GM23338 (cell line): ENCODE data around the gene CA6. TPM values are rescaled to one million over a fixed set of nuclear protein-coding genes. Genes with fewer than 3 reads are reported as not detected.

ENCODE experiments used
- ATAC-seq: fragments of 200-7000 bp; cut with Tn5 transposase; 3 replicates; pipeline ENCODE4 v1.9.1; 2020
- DNase-seq: peaks from one replicate; pipeline ENCODE4 v3.0.0-alpha.2; 2015; ENCODE audit warnings: low spot score
- H2AFZ ChIP-seq: fragments of 200-600 bp; sonication (generic); 2 replicates; pipeline ENCODE4 v1.8.0; 2016; ENCODE audit warnings: antibody characterized with exemption, mild to moderate bottlenecking, moderate library complexity
- H3F3A ChIP-seq: fragments of 200-600 bp; sonication (generic); replicated peaks from 2 replicates; pipeline ENCODE4 v1.8.0; 2017; ENCODE audit warnings: antibody characterized with exemption, mixed run types, low read depth
- H3K27ac ChIP-seq: fragments of 200-600 bp; sonication (generic); 2 replicates; pipeline ENCODE4 v1.6.1; 2016; ENCODE audit warnings: low read depth
- H3K27me3 ChIP-seq: fragments of 200-600 bp; sonication (generic); 2 replicates; pipeline ENCODE4 v1.8.0; 2016; ENCODE audit warnings: mild to moderate bottlenecking, mixed run types, moderate library complexity; ENCODE audit not compliant: insufficient read depth
- H3K36me3 ChIP-seq: fragments of 200-600 bp; sonication (generic); 2 replicates; pipeline ENCODE4 v1.8.0; 2016; ENCODE audit warnings: mild to moderate bottlenecking; ENCODE audit not compliant: insufficient read depth
- H3K4me1 ChIP-seq: fragments of 200-600 bp; sonication (generic); 2 replicates; pipeline ENCODE4 v1.8.0; 2016; ENCODE audit warnings: mild to moderate bottlenecking, moderate library complexity; ENCODE audit not compliant: insufficient read depth
- H3K4me2 ChIP-seq: fragments of 200-600 bp; sonication (generic); 2 replicates; pipeline ENCODE4 v1.7.1; 2017; ENCODE audit warnings: mixed run types
- H3K4me3 ChIP-seq: fragments of 200-600 bp; sonication (generic); 2 replicates; pipeline ENCODE4 v1.6.1; 2016; ENCODE audit warnings: mixed run types
- H3K79me2 ChIP-seq: fragments of 200-600 bp; sonication (generic); replicated peaks from 2 replicates; pipeline ENCODE4 v1.8.0; 2017; ENCODE audit warnings: mild to moderate bottlenecking; ENCODE audit not compliant: insufficient read depth
- H3K9me2 ChIP-seq: fragments of 200-600 bp; sonication (generic); 2 replicates; pipeline ENCODE4 v1.8.0; 2017; ENCODE audit not compliant: insufficient read depth
- H4K20me1 ChIP-seq: fragments of 200-600 bp; sonication (generic); replicated peaks from 2 replicates; pipeline ENCODE4 v1.8.0; 2017; ENCODE audit warnings: mild to moderate bottlenecking; ENCODE audit not compliant: insufficient read depth
- H3K27ac Mint-ChIP-seq: 2 replicates; pipeline ENCODE4 v1.8.0; 2020; ENCODE audit warnings: inconsistent platforms, mild to moderate bottlenecking, moderate library complexity, mixed read lengths
- H3K27me3 Mint-ChIP-seq: 3 replicates; pipeline ENCODE4 v1.8.0; 2022; ENCODE audit warnings: low read depth, mild to moderate bottlenecking, moderate library complexity, mixed read lengths, inconsistent platforms; ENCODE audit not compliant: insufficient read depth, poor library complexity
- H3K36me3 Mint-ChIP-seq: 3 replicates; pipeline ENCODE4 v1.8.0; 2021; ENCODE audit warnings: low read depth, mild to moderate bottlenecking, inconsistent platforms, moderate library complexity, mixed read lengths
- H3K4me1 Mint-ChIP-seq: 3 replicates; pipeline ENCODE4 v1.8.0; 2020; ENCODE audit warnings: mild to moderate bottlenecking, inconsistent platforms, mixed read lengths
- H3K4me3 Mint-ChIP-seq: 3 replicates; pipeline ENCODE4 v1.8.0; 2021; ENCODE audit warnings: moderate library complexity, mild to moderate bottlenecking, inconsistent platforms, mixed read lengths
- H3K9me3 Mint-ChIP-seq: 3 replicates; pipeline ENCODE4 v1.8.0; 2020; ENCODE audit warnings: moderate library complexity, mild to moderate bottlenecking, inconsistent platforms, mixed read lengths
- CREB1 ChIP-seq: fragments of 250-450 bp; sonication (Bioruptor Pico); IDR thresholded peaks from 2 replicates; pipeline ENCODE4 v1.5.0; 2020; ENCODE audit warnings: low read depth, mild to moderate bottlenecking, moderate library complexity
- CTCF ChIP-seq, 2 experiments: fragments of 200-600 bp in 1 of 2; sonication (generic) in 1 of 2; conservative IDR thresholded peaks; 2 replicates each; pipeline versions ENCODE4 v1.5.1 to v1.6.1; 2016 to 2017; ENCODE audit warnings: antibody characterized with exemption in 2 of 2, low read depth in 2 of 2, mild to moderate bottlenecking in 2 of 2, moderate library complexity in 1 of 2
- JUNB ChIP-seq: IDR thresholded peaks from one replicate; pipeline ENCODE4 v1.6.1; 2016; ENCODE audit warnings: antibody characterized with exemption; ENCODE audit not compliant: unreplicated experiment
- NANOG ChIP-seq: IDR thresholded peaks from 2 replicates; pipeline ENCODE4 v1.6.1; 2016; ENCODE audit warnings: antibody characterized with exemption, borderline replicate concordance
- REST ChIP-seq: IDR thresholded peaks from one replicate; pipeline ENCODE4 v1.6.1; 2018; ENCODE audit warnings: antibody characterized with exemption; ENCODE audit not compliant: unreplicated experiment
- ZNF331 ChIP-seq: fragments of 250-450 bp; sonication (Bioruptor Pico); IDR thresholded peaks from 2 replicates; pipeline ENCODE4 v1.5.0; 2020; ENCODE audit warnings: low read depth, mild to moderate bottlenecking, moderate library complexity
- ZNF462 ChIP-seq: fragments of 250-450 bp; sonication (Bioruptor Pico); IDR thresholded peaks from 2 replicates; pipeline ENCODE4 v1.5.0; 2020; ENCODE audit warnings: mild to moderate bottlenecking, moderate library complexity
- polyA plus RNA-seq: library from polyadenylated mRNA; unstranded; fragments of >200 nt; fragmentation: Nextera tagmentation; extraction: Ambion mirVana; gene quantifications from 2 replicates; pipeline ENCODE4 v1.2.1, GENCODE V29; 2016
- total RNA-seq: library from RNA; depleted of rRNA; stranded (reverse); fragments of >200 nt; shearing (Covaris generic); gene quantifications from 2 replicates; pipeline ENCODE4 v1.2.3, GENCODE V29; 2014

CA6 gene
- total and polyA plus RNA-seq, 2 experiments from 2014 or later = not detected

- no peak for ATAC-seq
- Histone ChIP-seq H2AFZ (no peak overlapping the region), H3K27me3 (no peaks in the 10 kb centered on the region), H3F3A (peaks cover 3% of the 10 kb centered on the region; the same call in 1 of the 2 replicates), H3K79me2 (no peaks in the 10 kb centered on the region), H3K9me2 (no peaks in the 10 kb centered on the region), H3K4me3 (no peak overlapping the region), H3K4me1 (peaks cover 21% of the 10 kb centered on the region), H3K27ac (no peak overlapping the region), H4K20me1 (no peaks in the 10 kb centered on the region), H3K36me3 (no peaks in the 10 kb centered on the region), H3K4me2 (no peak overlapping the region)
- Mint-ChIP-seq H3K27me3 (peaks cover 13% of the 10 kb centered on the region), H3K36me3 (peaks cover 19% of the 10 kb centered on the region; the same call in 2 of the 3 replicates), H3K4me3 (no peak overlapping the region), H3K4me1 (peaks cover 29% of the 10 kb centered on the region), H3K9me3 (peaks cover 24% of the 10 kb centered on the region), H3K27ac (no peak overlapping the region)
- TF ChIP-seq CTCF (conservative IDR thresholded peaks at IDR 0.05; ENCODE audit: low read depth in 2 of 2) (peak in 1 of 2 experiments; percentile 31; a peak in 1 of 4 replicates), REST (no peak), CREB1 (CRISPR knock-in tag) (no peak)
- DNase-seq = no peak
These were observed 35.3 kb upstream of the CA6 start for GRCh38 chr1:8910331-8910730.

- Histone ChIP-seq H3F3A (peaks cover 3% of the 10 kb centered on the region; the same call in 1 of the 2 replicates), H3K4me1 (peaks cover 26% of the 10 kb centered on the region), H3K4me3 (no peak overlapping the region), H3K27ac (no peak overlapping the region), H3K36me3 (no peaks in the 10 kb centered on the region), H2AFZ (no peak overlapping the region), H3K4me2 (no peak overlapping the region), H3K27me3 (no peaks in the 10 kb centered on the region), H3K9me2 (no peaks in the 10 kb centered on the region), H3K79me2 (no peaks in the 10 kb centered on the region), H4K20me1 (no peaks in the 10 kb centered on the region)
- peaks cover 19% of the 10 kb centered on the region; the same call in 2 of the 3 replicates for H3K36me3 Mint-ChIP-seq
- no peak overlapping the region for H3K4me3 Mint-ChIP-seq
- ATAC-seq (no peak), DNase-seq (no peak)
- H3K9me3 Mint-ChIP-seq = peaks cover 24% of the 10 kb centered on the region
- peaks cover 13% of the 10 kb centered on the region for H3K27me3 Mint-ChIP-seq
- no peak overlapping the region for H3K27ac Mint-ChIP-seq
- H3K4me1 Mint-ChIP-seq = peaks cover 35% of the 10 kb centered on the region
- TF ChIP-seq ZNF331 (CRISPR knock-in tag) (no peak), NANOG (no peak), CTCF (conservative IDR thresholded peaks at IDR 0.05; ENCODE audit: low read depth in 2 of 2) (no peak), ZNF462 (CRISPR knock-in tag) (no peak), JUNB (no peak)
These were observed 34.8 kb upstream of the CA6 start for GRCh38 chr1:8910914-8911313.
